GM19397 (cell line): ENCODE measurements around the gene SCYGR4.

ENCODE experiments used
- ATAC-seq: cut with Tn5 transposase; IDR thresholded peaks from one replicate; pipeline ENCODE4 v1.9.1; 2021; ENCODE audit warnings: mild to moderate bottlenecking, moderate library complexity; ENCODE audit not compliant: unreplicated experiment

Gene SCYGR4

DNA sequence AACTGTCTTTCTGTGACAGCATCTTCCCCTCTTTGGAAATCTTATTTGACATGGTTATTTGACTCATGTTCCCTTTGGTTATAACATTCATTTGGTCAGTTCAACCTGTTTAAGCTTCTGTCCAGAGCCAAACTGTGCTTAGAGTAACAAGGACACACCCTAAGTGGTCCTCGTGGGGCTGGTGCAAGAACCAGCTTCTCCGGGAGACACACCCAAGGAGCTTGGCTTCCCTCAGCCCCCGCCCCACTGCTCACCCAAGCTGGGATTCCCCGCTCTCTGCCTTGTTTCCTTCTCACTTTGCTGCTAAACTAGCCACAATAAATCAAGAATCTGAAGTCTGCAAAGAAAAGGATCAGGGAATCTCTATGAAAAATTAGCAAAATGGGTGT lies 4.0 kb upstream of the SCYGR4 start:
- ATAC-seq: no peak

DNA sequence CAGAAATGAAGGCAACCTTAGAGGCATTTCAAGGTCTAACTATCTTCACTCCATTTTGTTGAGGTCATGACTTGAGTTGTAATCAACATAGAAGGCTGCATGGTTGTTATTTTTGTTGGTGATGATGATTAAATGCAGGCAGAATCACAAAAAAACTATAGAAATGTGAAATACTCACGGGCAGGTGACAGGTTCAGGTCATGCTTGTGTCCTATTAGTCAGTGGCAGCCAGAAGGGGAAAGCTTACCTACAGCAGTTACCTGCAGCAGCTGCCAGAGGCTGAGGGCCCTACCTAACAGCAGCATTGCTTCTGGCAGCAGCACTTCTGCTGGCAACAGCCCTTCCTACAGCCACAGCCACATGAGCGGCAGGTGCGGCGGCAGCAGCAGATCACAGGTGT lies 3.1 kb upstream of the SCYGR4 start:
- no peak for ATAC-seq

- no peak for ATAC-seq
These were observed 2.6 kb upstream of the SCYGR4 start, which contains the start of gene SCYGR3 for GRCh38 chr2:227614740-227615139. Gene SCYGR3, minus strand, starts transcription at chr2:227614840. Its CDS starts 0 bp downstream, at chr2:227614840.

DNA sequence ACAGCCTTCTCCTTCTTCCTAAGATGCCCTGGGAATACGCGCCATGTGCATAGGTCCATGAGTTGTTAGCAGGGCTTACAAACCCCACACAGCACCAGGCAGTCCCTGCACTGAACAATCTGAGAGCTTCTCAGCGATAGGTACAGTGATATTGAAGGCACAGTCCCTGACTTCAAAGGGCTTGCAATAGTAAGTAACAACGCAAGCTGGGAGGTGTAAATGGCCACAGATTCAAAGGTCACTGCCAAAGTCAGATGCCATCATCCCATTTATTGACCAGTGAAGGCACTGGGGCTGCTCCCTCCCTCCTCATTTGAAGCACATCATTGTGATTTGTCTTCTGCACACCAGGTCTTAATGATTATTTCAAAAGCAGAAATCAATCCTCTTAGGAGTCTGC lies 2.1 kb upstream of the SCYGR4 start:
- ATAC-seq: no peak

- no peak for ATAC-seq
These were observed 1.4 kb upstream of the SCYGR4 start for GRCh38 chr2:227615906-227616305.

- no peak for ATAC-seq
These were observed 667 bp upstream of the SCYGR4 start for GRCh38 chr2:227616631-227617030.

DNA sequence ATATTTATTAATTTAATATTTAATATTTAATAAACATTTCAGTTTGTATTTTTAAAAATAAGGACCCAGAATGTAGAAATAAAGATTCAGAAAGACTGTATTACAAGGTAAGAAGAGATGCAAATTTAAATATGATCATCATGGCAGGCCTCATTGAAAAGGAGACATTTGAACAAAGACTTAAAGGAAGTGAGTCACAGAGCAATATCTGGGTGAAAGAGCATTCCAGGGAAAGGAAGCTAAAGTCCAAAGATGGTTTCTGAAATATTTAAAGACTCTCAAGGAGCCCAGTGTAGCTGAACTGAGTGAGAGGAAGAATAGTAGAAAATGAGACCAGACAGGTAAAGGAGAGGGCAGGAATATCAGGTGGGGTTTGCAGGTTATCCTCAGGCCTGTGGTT lies 5.9 kb downstream of the SCYGR4 start:
- no peak for ATAC-seq

GRCh38 chr2:227625420-227625819 lies 8.1 kb downstream of the SCYGR4 start:
- no peak for ATAC-seq

GRCh38 chr2:227626580-227627151 lies 9.4 kb downstream of the SCYGR4 start:
- no peak for ATAC-seq

DNA sequence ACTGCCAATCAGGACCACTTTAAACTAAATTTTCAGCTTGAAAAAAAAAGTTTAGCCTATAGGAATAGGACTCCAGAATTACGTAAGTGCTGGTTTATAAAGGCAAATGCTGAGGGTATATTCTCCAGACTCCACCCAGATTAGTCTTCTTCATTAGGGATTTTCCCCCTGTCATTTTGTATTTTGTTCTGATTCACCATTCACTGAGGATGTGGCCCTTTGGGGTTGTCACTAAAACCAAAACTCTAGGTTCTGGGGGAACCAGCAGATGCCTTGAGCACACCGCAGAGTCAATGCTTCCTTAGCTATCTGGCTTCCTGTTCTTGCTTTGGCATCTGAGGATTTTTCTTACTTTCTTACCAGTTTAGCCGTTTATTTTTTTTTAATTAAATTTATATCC lies 10.5 kb downstream of the SCYGR4 start:
- ATAC-seq: peak; percentile 83

- ATAC-seq: no peak
These were observed 12.1 kb downstream of the SCYGR4 start for GRCh38 chr2:227629435-227629834.

GRCh38 chr2:227630322-227630721 lies 13.0 kb downstream of the SCYGR4 start:
- ATAC-seq: no peak

- ATAC-seq: no peak
These were observed 15.5 kb downstream of the SCYGR4 start for GRCh38 chr2:227632827-227633226.

DNA sequence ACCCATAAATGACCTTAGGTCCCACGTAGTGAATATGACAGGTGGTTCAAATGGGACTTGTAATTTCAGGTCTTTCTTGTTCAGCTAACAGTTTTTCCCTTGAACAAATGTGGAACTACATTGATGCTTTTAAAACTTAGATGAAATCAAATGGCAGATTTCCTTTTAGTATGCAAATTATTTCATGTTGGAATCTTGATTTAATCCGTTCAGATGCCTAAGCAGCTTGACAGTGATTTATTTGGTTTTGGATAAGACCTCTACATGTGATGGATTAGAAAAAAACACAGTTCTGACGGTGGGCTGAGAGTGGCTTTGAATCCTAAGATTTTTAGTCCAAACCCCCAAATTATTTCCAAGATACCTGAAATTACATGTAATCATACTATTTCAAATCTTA lies 16.9 kb downstream of the SCYGR4 start:
- no peak for ATAC-seq

- ATAC-seq: no peak
These were observed 25.4 kb downstream of the SCYGR4 start for GRCh38 chr2:227642656-227643055.

GRCh38 chr2:227643990-227644551 lies 26.8 kb downstream of the SCYGR4 start:
- ATAC-seq: no peak

DNA sequence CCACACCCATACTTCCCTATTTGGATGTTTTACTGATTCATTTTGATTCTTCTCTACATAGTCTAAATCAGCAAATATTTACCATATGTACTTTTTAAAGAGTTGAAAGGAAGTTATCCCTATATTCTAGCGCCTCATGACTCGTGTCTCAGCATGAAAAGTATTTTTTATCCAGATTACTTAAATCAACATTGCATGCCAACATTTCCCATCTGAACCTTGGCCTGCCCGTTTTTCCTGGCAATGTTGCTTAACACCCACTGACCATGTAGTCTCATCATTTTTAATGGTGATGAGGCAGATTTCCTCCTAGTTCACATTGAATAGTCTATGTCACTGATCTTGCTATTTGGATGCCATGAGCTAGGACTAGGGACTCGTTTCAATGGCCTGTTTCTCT lies 36.1 kb downstream of the SCYGR4 start:
- ATAC-seq: no peak

- ATAC-seq: no peak
These were observed 37.1 kb downstream of the SCYGR4 start for GRCh38 chr2:227654426-227654825.

- ATAC-seq: no peak
These were observed 38.2 kb downstream of the SCYGR4 start for GRCh38 chr2:227655454-227655853.

DNA sequence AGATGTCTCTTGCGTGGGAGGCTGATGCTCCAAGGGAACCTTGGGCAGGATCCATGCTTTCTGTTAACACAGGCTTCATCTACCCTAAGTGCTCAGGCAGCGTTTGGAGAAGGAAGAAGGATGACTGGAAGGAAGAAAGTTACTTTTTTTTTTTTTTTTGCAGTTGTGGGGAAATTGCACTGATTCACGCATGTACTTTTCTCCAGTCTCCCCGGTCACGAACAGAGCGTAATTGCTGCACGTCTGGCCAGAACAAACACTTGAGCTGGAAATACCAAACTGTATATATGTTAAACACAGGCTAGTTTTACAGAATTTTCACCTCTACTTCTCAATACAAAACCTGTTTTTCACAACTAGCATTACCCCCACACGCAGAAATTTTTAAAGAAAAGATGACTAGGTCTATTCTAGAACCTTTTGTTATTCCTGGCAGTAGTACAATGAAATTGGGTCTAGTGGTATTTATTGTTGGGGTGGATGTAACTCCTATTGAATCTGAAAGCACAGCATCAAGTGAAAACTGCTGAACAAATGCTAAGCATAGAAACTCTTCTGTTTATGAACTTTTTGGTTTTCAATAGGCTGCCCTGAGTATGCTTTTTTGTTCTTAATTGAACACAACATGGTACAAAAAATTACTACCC lies 40.0 kb downstream of the SCYGR4 start:
- ATAC-seq: no peak

DNA sequence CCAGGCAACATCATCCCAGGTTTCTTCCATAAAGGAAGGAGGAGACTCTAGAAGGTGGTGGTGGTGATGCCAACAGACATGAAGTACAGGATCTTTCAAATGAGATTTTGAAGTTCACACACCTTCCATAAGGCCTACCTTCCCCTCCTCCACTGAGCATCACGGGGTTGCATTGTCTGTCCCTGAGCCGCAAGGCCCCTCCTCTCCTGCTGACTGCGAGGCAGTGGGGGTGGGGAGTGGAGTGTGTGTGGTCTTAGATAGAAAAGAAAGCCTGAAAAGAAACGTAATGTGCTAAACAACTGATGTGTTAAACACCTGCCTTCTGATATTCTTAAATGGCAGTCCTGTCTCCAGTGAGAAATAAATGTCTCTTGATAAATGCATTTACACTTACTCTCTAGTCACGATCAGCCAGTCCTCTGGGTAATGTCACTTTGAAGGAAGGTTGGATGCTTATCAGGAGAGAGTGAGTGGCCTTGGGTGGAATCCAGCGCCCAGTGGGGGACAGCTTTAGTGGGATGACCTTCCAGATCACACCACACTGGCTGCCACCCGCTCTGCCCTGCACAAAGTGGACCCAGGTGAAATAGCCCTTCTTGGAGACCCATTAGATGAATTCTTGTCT lies 43.8 kb downstream of the SCYGR4 start:
- ATAC-seq: no peak

- no peak for ATAC-seq
These were observed 44.5 kb downstream of the SCYGR4 start for GRCh38 chr2:227661827-227662226.
